HL-60 (cell line): ENCODE measurements around the gene ALDH7A1.

Experiments
- POLR2AphosphoS5 ChIP-seq: IDR thresholded peaks from 2 replicates; pipeline ENCODE4 v1.6.1; 2012; ENCODE audit warnings: low read depth
- TF ChIP-seq, protein P1 (sequence below): IDR thresholded peaks from 2 replicates; pipeline ENCODE4 v1.6.1; 2012; ENCODE audit warnings: low read depth; ENCODE audit not compliant: insufficient replicate concordance

DNA sequence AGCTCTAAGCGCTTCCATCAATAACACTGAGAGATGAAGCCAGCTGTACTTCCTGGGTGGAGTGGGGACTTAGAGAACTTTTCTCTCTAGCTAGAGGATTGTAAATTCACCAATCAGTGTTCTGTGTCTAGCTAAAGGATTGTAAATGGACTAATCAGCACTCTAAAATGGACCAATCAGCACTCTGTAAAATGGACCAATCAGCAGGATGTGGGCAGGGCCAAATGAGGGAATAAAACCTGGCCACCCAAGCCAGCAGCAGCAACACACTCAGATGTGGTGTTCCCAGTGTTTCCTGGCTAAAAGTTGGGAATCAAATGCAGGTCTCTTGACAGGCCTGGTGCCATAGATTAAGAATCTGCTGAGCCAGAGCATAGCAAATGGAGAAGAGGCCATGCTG lies 60.5 kb downstream of the ALDH7A1 start:
- no peak for TF ChIP-seq POLR2AphosphoS5
- TF ChIP-seq, protein P1, sequence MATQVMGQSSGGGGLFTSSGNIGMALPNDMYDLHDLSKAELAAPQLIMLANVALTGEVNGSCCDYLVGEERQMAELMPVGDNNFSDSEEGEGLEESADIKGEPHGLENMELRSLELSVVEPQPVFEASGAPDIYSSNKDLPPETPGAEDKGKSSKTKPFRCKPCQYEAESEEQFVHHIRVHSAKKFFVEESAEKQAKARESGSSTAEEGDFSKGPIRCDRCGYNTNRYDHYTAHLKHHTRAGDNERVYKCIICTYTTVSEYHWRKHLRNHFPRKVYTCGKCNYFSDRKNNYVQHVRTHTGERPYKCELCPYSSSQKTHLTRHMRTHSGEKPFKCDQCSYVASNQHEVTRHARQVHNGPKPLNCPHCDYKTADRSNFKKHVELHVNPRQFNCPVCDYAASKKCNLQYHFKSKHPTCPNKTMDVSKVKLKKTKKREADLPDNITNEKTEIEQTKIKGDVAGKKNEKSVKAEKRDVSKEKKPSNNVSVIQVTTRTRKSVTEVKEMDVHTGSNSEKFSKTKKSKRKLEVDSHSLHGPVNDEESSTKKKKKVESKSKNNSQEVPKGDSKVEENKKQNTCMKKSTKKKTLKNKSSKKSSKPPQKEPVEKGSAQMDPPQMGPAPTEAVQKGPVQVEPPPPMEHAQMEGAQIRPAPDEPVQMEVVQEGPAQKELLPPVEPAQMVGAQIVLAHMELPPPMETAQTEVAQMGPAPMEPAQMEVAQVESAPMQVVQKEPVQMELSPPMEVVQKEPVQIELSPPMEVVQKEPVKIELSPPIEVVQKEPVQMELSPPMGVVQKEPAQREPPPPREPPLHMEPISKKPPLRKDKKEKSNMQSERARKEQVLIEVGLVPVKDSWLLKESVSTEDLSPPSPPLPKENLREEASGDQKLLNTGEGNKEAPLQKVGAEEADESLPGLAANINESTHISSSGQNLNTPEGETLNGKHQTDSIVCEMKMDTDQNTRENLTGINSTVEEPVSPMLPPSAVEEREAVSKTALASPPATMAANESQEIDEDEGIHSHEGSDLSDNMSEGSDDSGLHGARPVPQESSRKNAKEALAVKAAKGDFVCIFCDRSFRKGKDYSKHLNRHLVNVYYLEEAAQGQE, result no peak
